Stimulated activated CD4-positive, alpha-beta T cell treated with anti-CD3 and anti-CD28 coated beads, Interleukin-1b, Interleukin-23, amount 100 ng/mL, for 4 hours (primary cell): ENCODE data around the gene KRTAP4-5.
"Not testable (repeated sequence)": the region's sequence is repeated elsewhere in the genome, so short reads cannot be mapped to it uniquely, and the experiment has no call there.

Source experiments
- DNase-seq, 2 donors: peaks; one replicate each; pipeline ENCODE4 v3.0.0-alpha.2; 2020; ENCODE audit warnings: low read depth in 2 of 2

The KRTAP4-5 gene

DNA sequence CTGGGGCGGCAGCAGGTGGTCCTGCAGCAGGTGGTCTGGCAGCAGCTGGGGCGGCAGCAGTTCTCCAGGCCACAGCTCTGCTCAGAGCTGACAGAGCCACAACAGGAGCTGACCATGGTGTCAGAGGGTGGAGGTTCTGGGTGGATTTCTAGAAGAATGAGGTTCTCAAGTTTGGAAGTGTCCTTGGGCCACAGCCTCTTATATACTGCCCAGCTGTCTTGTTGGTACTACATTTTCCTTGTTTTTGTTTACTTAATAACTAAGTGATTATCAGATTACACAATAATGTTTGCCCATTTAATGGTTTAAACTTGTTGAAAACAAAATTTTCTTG is at the start of gene KRTAP4-5:
Gene KRTAP4-5 (minus strand): TSS at position 174 of the 334 bp plus-strand sequence. CDS start 58 bp downstream, at position 116.
- no peak for DNase-seq

DNA sequence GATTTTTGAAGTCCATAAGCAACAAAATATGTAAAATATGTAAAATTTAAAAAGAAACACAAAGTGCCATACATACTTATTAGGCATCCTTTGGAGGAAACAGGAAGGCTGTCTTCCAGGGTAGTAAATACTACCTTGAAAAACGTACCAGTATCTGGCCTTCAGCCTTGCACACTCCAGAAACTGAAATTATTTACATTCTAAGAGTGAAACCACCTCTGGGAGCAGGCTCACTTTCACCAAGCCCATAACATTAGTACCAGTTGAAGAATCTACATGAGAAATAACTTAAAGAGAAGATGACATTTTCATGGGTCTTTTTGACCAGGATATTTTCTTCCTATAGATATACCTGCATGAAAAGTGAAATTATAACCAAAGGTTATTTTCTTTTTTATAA is 46.4 kb upstream of the KRTAP4-5 start:
- no peak for DNase-seq

DNA sequence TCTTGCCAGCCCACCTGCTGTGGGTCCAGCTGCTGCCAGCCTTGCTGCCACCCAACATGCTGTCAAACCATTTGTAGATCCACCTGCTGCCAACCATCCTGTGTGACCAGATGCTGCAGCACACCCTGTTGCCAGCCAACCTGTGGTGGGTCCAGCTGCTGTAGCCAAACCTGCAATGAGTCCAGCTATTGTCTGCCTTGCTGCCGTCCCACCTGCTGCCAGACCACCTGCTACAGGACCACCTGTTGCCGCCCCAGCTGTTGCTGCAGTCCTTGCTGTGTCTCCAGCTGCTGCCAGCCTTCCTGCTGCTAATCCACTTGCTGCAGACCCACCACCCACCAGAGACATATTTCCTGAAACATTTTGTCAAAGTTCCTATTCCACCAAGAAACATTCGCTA is 40.7 kb upstream of the KRTAP4-5 start:
- no peak for DNase-seq

DNA sequence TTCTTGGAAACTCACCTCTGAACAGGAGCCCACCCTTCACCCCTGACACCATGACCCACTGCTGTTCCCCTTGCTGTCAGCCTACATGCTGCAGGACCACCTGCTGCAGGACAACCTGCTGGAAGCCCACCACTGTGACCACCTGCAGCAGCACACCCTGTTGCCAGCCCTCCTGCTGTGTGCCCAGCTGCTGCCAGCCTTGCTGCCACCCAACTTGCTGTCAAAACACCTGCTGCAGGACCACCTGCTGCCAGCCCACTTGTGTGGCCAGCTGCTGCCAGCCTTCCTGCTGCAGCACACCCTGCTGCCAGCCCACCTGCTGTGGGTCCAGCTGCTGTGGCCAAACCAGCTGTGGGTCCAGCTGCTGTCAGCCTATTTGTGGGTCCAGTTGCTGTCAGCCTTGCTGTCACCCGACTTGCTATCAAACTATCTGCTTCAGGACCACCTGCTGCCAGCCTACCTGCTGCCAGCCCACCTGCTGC is 40.3 kb upstream of the KRTAP4-5 start, which contains the start of gene KRTAP9-1:
Gene KRTAP9-1 (plus strand): TSS at position 51 of the 482 bp plus-strand sequence. CDS start 0 bp downstream, at position 51.
- DNase-seq = not testable (repeated sequence)

DNA sequence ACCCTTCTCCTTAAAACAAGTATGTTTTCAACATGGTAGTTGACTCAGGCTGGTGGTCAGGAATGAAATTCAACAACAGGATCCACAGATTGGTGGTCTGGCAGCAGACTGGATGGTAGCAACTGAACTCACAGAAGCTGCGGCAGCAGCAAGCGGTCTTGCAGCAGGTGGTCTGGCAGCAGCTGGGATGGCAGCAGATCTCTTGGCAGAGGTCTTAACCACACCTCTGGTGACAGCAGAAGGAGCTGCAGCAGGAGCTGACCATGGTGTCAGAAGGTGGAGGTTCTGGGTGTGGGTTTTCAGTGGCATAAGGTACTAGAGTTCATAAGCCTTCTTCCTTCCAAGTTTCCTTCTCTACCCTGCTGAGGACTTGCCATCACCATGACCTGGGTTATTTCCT is 37.2 kb upstream of the KRTAP4-5 start:
- DNase-seq = no peak

DNA sequence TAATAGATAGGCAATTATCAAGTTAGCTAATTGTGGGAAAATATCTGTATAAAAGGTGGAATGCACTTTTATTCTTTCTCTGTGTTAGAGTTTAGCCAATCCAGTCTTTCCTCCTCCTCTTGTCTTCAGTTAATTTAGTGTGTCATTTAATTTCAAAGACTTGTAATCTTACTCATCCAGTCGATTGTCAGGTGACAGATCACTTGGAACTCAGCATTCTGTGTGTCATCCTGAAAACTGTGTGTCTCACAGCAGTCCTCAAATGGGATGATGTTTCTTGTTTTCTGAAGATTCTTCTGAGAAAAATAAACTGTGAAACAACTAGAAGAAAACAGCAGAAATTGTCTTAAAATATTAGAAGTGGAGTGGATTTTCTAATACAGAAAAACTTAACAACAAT is 35.4 kb upstream of the KRTAP4-5 start:
- DNase-seq = no peak

DNA sequence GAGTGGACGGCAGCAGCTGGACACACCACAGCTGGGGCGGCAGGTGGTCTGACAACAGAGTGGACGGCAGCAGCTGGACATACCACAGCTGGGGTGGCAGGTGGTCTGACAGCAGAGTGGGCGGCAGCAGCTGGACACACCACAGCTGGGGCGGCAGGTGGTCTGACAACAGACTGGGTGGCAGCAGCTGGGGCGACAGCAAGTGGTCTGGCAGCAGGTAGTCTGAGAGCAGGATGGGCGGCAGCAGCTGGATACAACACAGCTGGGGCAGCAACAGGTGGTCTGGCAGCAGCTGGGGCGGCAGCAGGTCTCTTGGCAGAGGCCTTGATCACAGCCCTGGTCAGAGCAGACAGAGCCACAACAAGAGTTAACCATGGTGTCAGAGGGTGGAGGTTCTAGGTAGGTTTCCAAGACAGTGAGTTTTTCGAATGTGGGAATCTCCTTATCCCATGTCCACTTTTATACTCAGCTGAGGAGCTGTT is 34.9 kb upstream of the KRTAP4-5 start, which contains the start of gene KRTAP4-1:
Gene KRTAP4-1 (minus strand): TSS at position 432 of the 482 bp plus-strand sequence. CDS start 57 bp downstream, at position 375.
- no peak for DNase-seq

DNA sequence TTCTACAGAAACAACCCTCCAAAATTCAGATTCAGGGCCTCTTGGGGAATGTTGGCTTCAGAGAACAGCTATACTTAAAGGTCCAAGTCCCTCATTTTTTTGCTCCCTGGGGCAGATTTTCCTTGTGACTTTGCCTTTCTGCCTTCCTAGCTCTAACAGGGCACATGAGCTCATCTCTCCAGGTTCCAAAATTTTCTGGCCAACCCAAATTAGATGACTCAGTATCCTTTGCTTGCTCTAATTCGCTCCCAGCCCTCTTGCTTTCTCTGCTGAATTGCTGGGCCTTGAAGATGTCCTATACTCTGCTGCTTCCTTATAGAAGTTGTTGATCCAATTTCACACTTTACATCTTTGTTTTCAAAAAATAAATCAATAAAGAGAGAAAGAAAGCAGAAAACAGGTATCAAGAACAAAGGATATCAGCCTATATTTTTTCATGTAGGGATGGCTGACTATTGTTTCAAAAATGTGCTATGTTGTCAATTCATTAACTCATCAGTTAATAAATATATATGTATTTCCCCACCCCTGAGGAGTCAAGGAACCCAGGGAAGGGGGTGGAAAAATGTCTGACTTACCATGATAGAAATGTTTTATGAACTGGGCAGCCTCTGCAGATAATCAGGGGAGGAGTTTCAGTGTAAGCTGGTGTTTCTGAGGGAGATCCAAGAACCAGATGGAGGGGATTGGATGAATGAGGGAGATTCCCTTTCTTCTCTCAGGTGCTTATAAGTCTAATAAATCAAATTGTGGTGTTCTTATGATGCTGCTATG is 29.4 kb upstream of the KRTAP4-5 start:
- no peak for DNase-seq

DNA sequence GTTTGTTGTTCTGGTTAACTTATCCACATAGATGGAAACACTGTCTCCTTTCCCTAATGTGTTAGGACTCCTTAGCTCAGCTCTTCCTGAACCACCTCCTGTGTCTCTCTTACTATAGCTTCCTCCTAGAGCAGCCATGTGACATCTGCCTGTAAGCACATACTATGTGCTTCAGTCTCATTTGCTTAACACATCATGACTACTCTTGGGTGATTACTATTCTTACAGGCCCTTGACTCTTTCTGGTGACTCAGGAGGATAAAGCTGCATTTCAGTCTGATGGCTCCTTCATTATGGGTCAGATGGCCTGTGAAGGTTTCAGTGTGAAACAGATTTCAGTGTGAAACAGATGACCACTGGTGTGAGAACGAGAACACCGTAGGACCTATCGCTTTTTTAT is 28.7 kb upstream of the KRTAP4-5 start:
- DNase-seq = no peak

DNA sequence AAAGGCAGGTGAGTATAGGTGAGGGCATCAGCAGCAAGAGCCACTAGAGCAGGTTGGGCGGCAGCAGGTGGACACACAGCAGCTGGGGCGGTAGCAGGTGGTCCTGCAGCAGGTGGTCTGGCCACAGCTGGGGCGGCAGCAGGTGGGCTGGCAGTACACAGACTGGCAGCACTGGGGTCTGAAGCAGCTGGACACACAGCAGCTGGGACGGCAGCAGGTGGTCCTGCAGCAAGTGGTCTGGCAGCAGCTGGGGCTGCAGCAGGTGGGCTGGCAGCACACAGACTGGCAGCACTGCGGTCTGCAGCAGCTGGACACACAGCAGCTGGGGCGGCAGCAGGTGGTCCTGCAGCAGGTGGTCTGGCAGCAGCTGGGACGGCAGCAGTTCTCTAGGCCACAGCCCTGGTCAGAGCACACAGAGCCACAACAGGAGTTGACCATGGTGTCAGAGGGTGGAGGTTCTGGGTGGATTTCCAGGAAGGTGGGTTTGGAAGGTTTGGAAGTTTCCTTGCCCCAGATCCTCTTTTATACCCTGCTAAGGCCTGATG is 28.2 kb upstream of the KRTAP4-5 start, which contains the start of gene KRTAP4-2:
Gene KRTAP4-2 (minus strand): TSS at position 495 of the 545 bp plus-strand sequence. CDS start 57 bp downstream, at position 438.
- no peak for DNase-seq

DNA sequence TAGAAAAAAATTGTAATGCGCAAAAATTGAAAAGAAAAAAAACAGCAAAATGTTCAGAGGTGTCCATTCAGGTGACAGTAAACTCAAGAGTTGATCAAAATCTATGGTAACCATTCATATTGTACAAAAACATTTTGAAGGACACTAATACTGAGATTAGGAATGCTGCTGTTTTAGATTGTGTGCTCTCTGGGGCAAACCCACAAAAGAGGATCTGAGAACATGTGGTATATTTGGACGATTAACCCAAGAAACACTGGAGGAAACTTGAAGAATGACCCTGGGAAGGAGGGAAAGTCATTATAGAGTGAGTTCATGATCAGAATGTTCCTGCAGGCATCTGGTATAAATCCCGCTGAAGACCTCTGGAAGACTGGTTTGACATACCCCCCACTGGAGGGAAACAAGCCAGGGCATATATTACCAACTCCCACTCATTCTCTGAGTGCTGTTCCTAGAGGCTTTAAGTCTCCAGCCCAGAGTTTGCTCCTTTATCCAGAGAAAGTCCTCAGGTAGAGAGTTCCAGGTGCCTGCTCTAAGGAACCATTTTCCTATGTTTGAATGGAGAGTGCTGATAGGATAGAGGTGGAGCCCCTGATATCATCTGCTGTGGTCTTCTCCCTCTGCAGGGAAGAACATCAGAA is 27.2 kb upstream of the KRTAP4-5 start:
- no peak for DNase-seq

DNA sequence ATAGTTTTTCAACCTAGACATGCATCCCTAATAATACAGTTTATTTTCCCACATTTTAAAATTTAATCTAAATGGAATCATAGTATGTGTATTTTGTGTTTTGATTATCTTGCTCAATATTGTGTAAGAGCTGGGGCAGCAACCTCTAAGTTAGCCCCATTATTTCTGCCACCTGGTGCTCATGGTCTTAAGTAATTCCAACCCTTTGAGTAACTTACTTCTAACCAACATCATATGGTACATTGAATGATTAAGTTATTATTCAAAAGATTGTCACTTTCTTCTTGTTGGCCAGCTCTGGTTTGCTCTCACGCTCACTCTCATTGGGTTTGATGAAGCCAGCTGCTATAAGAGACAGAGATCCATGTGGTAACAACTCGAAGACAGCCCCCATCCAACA is 22.3 kb upstream of the KRTAP4-5 start:
- no peak for DNase-seq

DNA sequence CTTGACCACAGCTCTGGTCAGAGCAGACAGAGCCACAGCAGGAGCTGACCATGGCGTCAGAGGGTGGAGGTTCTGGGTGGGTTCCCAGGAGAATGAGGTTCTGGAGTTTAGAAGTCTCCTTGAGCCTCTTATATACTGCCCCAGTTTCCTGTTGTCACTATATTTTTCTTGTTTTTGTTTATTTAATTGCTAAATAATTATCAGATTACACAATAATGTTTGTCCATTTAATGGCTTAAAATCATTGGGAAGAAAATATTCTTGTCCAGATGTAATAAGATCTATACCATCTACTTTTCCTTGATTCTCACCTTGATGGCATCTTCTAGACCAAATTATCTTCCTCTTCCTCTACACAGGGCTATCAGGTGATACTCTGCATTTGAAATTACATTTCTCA is 18.5 kb upstream of the KRTAP4-5 start, which contains the start of gene KRTAP4-3:
Gene KRTAP4-3 (minus strand): TSS at position 101 of the 400 bp plus-strand sequence. CDS start 49 bp downstream, at position 52.
- DNase-seq = no peak

DNA sequence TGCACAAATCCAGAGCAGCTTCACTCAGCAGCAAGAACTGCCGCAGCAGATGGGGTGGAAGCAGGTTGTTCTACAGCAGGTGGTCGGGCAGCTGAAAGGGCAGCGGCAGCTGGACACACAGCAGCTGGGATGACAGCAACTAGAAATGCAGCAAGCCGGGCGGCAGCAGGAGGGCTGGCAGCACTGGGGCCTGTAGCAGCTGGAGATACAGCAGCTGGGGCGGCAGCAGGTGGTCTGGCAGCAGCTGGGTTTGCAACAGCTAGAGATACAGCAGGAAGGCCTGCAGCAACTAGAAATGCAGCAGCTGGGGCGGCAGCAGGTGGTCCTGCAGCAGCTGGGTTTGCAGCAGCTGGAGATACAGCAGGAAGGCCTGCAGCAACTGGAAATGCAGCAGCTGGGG is 17.9 kb upstream of the KRTAP4-5 start:
- DNase-seq = no peak

DNA sequence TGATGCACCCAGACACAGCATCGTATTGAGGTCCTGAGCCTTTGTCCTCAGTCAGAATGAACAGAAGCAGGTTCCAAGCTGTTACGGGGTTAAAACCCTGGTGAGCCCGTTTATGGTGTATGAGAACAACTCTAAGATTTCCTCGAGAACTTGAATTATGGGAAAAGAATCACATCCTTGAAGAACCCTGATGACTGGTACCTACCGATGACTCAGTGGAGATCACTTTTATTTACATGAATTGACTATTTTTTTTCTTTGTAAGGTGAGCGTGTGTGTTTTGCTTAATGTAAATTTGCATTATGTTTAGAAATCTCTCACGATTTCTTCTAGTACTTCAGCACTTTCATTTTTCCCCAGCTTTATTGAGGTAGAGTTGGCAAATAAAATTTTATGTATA is 14.2 kb upstream of the KRTAP4-5 start:
- no peak for DNase-seq

DNA sequence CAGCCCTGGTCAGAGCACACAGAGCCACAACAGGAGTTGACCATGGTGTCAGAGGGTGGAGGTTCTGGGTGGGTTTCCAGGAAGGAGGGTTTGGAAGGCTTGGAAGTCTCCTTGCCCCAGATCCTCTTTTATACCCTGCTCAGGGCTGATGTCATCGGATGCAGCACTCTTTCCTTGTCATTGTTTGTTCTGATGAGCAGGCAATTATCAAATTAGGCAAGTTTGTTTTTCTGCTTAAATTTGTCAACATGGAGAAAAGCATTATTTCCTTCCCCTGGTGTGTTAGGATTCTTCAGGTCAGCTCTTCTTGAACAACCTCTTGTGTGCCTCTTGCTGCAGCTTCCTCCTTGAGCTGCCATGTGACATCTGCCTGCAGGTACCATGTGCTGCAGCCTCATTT is 11.0 kb upstream of the KRTAP4-5 start, which contains the start of gene KRTAP4-4:
Gene KRTAP4-4 (minus strand): TSS at position 101 of the 400 bp plus-strand sequence. CDS start 57 bp downstream, at position 44.
- no peak for DNase-seq

DNA sequence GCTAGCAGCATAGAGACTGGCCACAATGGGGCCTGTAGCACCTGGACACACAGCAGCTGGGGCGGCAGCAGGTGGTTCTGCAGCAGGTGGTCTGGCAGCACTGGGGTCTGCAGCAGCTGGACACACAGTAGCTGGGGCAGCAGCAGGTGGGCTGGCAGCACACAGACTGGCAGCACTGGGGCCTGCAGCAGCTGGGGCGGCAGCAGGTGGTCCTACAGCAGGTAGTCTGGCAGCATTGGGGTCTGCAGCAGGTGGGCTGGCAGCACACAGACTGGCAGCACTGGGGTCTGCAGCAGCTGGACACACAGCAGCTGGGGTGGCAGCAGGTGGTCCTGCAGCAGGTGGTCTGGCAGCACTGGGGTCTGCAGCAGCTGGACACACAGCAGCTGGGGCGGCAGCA is 10.6 kb upstream of the KRTAP4-5 start:
- DNase-seq = not testable (repeated sequence)

DNA sequence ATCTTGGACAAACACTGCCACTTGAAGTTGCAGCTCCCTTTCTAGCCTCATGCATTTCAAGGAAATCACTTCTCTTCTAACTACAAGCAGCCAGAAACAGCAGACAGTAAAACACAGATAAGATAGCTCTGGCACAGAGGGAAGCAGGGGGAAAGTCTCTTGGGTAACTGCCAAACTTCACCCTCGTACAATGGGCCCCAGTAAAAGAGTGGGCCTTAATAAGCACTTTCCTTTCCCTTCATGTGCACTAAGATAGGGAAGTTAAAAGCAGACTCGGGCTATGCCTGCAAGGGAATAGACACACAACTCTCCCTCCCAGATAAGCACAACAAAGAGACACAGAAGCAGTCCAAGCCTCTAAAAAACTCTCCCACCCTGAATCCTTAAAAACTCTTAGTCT is 4.2 kb upstream of the KRTAP4-5 start:
- no peak for DNase-seq

DNA sequence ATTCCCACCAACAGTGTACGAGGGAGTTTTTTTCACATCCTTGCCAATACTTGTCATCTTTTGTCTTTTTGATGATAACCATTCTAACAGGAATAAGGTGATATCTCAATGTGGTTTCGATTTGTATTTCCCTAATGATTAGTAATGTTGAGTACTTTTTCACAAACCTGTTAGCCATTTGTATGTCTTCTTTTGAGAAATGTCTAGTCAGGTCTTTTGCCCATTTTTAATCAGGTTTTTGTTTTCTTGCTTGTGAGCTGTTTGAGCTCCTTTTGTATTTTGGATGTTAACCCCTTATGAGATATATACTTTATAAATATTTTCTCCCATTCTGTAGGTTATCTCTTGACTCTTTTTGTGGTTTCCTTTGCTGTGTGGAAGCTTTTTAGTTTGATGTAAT is 1.9 kb upstream of the KRTAP4-5 start:
- no peak for DNase-seq

DNA sequence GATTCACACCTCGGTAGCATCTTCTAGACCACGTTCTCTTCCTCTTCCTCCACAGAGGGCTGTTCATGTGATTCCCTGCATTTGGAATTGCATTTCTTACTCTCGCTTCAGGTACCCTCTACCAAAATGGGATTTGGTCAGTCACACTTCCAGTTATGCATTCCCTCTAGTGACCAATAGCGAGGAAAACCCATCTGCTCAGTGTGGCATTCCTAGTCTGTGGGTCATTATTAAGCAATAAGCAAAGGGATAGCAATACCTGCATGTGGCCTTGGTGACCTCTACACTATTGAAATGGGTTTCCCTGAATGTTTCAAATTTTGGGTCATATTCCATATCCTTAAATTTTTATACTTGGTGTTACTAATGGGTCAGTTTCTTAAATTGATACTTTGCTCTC is 401 bp upstream of the KRTAP4-5 start:
- DNase-seq = no peak

DNA sequence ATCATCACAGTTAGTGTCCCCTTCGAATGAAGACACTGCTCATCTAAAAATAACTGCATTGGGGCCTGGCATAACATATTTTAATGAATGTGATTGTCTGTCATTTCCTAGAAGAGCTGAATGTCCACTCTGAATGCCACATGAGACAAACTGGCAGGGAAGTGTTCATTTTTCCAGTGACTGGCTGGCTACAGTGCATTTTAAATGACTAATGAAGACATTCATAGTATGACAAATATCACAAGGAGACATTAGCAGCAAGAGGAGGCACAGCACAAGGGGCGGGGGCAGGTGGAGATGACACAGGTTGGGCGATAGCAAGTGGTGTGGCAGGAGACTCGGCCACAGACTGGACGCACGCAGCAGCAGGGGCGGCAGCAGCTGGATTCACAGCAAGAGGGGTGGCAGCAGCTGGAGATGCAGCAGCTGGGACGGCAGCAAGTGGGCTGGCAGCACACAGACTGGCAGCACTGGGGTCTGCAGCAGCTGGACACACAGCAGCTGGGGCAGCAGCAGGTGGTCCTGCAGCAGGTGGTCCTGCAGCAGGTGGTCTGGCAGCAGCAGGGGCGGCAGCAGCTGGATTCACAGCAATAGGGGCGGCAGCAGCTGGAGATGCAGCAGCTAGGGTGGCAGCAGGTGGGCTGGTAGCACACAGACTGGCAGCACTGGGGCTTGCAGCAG is 514 bp downstream of the KRTAP4-5 start:
- not testable (repeated sequence) for DNase-seq
